Hematopoietic multipotent progenitor cell (in vitro differentiated cells): ENCODE results near the gene CCM2. TPM values are rescaled to one million over a fixed set of nuclear protein-coding genes. Genes with fewer than 3 reads are reported as not detected.
"Not testable (repeated sequence)": the region's sequence is repeated elsewhere in the genome, so short reads cannot be mapped to it uniquely, and the experiment has no call there.

Experiments
- DNase-seq, 3 donors: peaks; one replicate each; pipeline ENCODE4 v3.0.0-alpha.2; 2011 to 2015; ENCODE audit warnings: low read depth in 2 of 3, low spot score in 2 of 3
- total RNA-seq: library from RNA; depleted of rRNA; stranded (reverse); fragments of >200 nt; gene quantifications from one replicate; pipeline ENCODE4 v1.2.3, GENCODE V29; 2012

Gene CCM2
- total RNA-seq, 1 donor = 143 TPM

DNA sequence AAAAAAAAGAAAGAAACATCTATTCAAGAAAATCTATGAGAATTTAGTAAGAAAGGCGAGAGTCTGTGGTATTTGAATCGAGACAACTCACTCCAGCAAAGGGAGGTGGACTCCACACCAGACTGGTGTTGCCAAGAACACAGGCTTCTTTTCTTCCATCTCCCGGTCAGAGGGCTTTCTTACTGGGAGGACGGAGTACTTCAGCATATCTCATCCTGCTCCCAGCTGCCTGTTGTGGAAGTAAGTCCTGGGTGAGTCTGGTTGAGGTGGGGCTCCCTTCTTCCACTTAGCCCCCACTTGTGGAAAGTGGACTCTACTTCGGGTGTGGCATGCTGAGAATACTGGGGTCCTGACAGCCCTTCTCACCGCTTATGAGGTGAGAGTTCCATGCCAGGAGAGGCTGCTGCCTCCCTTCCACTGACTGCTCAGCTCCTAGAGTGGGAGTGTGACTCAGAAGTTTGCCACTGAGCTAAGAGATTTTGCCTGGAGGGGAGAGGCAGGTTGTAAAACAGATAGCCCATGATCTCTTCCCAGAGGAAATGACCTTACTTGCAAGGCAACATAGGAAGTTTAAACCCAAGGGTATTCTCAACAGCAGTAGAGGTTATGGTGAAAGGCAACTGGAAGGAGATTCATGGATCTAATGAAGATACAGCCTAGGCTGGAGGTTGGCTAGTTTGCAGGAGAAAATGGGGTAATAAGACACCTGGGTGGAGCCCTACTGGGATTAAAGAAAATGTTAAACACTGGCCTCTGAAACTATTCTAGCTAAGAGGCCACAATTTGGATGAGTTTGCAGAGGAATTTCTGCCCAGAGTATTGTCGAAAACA, 92.3 kb downstream of the CCM2 start:
- DNase-seq = no peak

DNA sequence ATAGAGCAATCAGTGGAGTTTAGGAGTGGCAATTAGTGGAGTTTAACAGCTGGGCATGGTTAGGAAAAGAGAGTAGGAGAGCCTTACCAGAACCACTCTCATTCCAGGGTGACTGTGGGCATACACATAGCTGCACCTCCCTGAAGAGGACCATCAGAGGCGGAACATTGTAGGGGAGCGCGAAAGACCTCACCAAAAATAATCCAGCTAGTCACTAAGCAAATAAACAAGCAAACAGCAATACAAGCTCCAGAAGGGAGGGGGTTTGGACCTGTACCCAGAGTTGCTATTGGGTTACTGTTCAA, 92.9 kb downstream of the CCM2 start:
- no peak for DNase-seq

GRCh38 chr7:45098983-45099839, 99.2 kb downstream of the CCM2 start:
- no peak for DNase-seq

DNA sequence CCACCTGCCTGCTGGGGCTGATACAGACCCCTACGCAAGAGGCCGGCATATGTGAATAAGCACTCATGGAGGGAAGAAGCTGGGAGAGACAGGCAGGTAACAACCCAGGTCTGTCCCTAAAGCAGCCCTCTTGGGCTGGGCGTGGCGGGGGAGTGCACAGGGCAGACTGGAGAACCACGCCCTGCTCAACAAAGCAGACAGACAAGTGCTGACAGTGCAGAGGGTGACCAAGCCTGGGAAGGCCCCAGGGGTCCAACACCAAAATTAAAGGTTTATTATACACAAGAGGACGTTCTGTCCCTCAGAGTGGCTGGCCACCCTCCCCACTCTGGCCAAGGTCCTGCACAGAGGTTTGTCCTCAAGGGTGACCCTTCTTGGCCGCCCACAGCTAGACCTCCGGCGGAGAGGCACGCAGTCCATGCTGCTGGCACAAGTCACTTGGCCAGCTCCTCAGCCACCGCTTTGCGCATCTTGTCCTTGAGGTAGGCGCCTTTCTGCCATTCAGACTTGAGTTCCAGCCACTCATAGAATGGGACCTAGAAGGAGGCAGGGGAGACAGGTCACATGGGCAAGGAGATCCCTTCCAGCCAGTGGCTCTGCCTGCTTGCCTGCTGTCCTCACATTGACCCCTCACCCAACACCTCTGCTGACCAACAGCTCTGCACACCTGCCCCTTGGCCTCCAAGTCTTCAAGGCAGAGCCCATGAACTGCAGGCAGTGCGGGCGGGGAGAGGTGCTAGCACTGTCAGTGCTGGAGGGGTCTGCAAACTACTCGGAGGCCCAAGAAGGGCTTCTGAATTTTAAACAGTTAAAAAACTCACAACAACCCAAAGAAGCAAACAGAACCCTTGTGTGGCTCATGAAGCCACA, 100.1 kb downstream of the CCM2 start:
- no peak for DNase-seq

GRCh38 chr7:45100761-45101480, 100.9 kb downstream of the CCM2 start:
- DNase-seq = no peak

GRCh38 chr7:45101748-45102147, 101.7 kb downstream of the CCM2 start:
- no peak for DNase-seq

GRCh38 chr7:45102785-45103712, 103.0 kb downstream of the CCM2 start:
- DNase-seq = no peak

DNA sequence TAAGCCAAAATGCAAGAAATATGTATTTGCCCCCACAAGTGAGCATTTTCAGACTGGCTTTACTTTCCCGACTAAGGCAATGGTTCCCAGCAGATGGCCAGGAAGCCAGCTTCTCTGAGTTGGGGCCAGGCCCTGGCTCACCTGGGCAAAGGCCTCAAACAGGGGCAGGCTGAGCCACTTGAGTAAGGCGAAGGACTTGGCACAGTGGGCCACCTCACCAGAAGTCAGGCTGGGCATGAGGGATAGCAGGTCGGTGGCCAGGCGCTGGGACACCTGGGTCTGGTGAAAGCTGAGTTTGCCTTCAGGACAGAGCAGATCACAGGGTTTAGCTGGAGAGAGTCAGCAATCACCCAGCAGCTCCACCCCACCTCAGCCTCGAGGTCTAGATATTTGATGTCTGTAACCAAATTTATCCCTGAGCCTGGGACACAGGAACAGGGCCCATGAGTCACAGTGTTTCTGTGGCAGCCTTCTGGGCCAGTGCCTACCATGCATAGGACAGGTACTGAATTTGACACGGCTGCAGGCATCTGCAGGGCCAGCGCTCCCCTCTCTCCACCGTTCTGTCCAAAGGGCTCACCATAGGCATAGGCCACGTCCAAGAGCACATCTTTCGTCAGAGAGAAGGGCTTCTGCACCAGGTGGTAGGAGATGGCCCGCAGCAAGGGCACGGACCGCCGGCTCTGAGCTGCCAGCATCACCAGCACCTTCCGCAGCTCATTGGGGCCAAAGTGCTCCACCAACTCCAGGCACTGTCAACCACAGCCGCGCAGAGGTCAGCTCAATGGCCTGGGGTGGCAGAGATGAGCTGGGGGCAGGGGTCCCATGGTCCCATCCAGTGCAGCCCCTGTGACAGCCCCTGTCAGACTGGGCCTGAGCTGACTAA, 104.2 kb downstream of the CCM2 start:
- DNase-seq = no peak

- no peak for DNase-seq
These were observed 105.0 kb downstream of the CCM2 start for GRCh38 chr7:45104844-45105587.

DNA sequence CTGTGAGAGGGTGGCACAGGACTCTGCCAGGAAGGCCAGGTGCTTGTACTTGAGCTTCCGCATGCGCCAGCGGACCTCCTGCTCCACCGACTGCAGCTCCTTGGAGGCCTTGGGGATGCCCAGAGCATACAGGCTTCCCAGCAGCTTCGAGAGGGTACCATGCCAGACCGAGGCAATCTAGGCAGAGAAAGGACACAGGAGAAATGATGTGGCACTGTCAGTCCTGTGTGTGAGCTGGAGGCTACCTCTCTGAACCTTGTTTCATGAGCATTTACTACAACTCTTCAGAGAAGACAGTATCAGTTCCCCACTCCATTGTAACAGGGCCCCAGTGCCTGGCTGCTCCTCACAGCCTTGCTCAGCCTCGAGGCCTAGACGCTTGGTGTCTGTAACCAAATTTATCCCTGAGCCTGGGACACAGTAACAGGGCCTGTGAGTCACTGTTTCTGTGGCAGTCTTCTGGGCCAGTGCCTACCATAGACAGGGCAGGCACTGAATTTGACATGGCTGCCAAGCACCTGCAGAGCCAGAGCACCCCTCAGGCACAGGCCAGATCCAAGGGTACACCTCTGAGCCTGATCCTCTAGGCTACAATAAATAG, 105.7 kb downstream of the CCM2 start:
- DNase-seq = no peak

DNA sequence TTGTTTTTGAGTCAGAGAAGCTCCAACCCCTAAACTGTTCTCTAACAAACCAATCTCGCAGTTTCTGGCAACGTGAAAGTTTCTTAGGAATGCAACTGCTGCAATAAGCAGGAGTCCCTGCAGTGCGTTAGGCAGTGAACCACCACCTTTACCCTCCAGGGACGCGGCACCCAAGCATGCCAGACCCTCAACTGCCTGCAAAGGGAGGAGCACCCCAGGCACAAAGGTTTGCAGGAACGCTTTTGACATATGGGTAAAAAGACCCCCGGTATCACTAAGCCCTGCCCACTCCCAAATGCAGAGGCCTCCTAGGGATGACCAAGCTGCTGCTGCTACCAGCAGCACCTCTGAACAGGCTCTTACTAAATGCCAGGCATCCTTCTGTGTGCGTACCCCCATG, 106.8 kb downstream of the CCM2 start:
- no peak for DNase-seq

DNA sequence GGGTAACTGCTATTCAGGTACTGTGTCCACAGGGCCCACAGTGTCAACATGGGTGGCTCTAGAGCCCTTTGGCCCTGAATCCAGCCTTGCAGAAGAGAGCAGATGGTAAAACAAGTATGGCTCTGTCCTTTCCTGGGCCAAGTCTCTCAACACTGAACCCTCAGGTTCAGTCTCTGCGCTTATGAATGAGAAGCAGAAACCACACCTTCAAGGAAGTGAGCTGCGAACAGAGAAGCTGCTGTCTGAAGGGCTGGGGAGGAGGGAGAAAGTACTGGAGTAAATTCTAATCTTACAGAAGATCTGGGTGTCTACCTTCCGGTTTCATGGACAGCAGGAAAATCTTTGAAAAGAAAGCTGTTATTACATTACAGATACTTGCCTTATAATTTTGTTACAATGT, 107.4 kb downstream of the CCM2 start:
- DNase-seq = no peak

DNA sequence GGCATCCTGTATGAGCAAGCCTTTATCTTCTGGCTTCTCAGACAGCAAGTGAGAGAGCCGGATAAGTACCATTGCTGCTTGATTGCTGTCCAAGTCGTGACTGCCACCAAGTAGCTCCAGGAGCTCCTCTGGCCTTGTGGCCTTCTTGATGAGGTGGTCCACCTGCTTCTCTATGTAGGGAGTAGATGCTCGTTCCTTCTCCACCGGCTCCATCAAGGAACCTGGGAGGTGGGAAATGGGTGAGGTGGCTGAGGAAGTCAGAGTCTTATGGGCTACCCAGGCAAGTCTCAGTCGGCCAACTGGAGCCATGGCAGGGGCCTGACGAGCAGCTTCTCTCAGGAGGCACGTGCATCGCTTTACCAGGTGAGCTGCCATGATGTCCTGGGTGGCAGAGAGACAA, 108.9 kb downstream of the CCM2 start:
- DNase-seq = no peak

DNA sequence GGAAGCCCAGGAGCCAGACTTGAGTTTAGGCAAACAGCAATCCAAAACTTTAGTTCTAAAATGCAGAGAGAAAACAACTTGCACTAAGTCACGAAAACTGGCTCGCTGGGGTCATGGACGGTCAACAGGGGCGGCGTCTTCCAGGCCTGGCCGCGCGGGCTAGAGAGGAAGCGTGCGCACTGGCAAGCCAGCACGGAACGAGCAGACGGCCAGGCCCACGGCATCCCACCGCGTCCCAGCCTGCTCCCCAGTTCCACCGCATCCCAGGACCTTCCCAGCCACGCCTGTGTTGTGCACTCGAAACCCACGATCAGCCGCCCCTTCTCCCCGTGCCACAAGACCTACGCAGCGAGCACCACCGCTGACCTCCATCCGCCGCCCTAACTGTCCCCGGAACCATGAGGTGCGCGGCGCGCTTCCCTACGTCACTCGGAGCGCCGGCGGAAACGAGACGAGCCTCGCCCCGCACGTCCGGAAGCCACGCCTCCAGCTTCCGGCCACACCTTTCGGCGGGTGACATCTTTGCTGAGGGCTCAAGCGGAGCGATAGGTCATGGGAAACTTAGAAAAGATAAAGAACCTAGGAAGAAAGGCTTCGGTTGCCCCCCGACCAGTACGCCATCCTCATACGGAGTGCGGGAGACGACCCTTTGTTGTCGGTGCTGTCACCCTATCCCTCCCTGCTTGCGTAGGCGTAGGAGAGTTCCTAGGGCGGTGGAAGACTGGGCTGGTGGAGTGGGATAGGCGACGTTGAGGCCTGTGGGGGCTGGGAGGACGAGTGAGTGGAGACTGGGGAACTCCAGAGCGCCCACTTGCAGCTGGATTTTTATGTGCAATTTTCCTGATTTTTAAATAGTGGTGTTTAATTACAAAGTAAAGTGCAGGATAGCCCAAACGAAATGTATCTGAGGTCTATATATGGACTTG, 111.6 kb downstream of the CCM2 start, which contains the start of gene TBRG4:
Gene TBRG4 (minus strand): TSS at position 400 of the 926 bp plus-strand sequence. CDS start 2,460 bp downstream, outside the sequence.
- DNase-seq = peak; percentile 90 to 98 (median 97)

GRCh38 chr7:45112648-45113047, 112.6 kb downstream of the CCM2 start:
- no peak for DNase-seq

- not testable (repeated sequence) for DNase-seq
These were observed 114.3 kb downstream of the CCM2 start for GRCh38 chr7:45114257-45114656.
